ENCODE data around the gene CIB4.

Gene CIB4

DNA sequence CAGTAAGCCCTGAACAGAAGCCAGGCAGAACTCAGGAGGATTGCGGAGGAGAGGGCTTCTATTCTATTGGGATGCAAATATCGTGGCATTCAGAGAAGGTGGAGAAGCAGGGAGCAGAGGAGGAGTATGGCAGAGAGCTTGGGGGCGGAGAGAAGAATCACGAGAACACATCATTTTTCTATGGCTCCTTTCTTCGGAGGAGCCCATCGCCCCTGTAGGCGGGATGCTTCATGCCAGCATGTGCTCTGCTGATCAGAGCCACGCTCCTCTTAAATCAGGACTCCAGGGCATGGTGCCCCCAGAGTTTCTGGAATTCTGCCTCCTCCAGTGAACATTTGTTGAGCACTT lies 71.1 kb downstream of the CIB4 start:
- TF ChIP-seq EGR1 (IDR thresholded peaks at IDR 0.05) (no peak), NFIC (IDR thresholded peaks at IDR 0.05) (no peak), USF1 (IDR thresholded peaks at IDR 0.05) (no peak), ZBTB7A (IDR thresholded peaks at IDR 0.05; ENCODE audit: low read depth) (no peak), TEAD4 (IDR thresholded peaks at IDR 0.05) (no peak), EP300 (IDR thresholded peaks at IDR 0.05; ENCODE audit: borderline replicate concordance) (no peak), CREB1 (IDR thresholded peaks at IDR 0.05; ENCODE audit: low read depth) (no peak), TAF1 (IDR thresholded peaks at IDR 0.05; ENCODE audit: low read depth) (no peak), REST (IDR thresholded peaks at IDR 0.05; ENCODE audit: low read depth) (no peak), MAX (IDR thresholded peaks at IDR 0.05) (no peak)

DNA sequence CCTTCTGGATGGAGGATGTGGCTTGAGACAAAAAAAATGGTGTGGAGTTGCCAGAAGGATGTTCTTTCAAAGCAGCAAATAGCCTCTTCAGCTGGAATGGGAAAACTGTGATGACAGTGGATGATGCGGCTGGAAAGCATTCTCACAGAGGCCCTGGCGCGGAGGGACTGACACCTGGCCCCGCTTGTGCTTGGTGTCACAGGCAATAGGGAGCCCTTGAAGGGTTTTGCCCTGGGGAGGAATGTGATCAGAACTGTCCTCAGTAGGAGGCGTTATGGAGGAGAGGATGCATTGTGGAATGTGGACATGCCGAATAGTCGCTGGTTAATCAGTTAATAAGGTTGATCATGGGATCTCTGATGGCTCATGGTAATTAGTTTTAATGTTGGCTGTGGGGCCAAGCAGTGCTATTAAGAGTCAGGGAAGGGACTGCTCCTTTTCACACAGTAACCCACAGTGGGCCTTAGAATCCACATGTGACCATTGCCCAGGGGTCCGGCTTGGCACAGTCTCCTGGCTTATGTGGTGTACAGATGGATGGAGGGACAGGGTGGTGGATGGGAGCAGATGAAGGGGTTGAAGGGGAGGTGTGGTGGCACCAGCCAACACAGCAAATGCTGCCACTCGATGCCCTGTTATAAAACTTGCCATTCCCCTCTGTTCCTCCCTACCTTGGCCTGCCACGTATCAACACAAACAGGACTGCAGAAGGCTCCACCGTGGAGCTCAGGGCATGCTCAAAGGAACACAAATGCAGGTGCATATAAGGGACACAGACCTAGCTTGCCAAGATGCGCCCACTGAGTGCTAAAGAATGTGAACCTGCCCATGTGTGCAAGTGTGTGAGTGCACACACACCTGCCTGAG lies 71.7 kb downstream of the CIB4 start:
- TF ChIP-seq USF1 (IDR thresholded peaks at IDR 0.05): no peak
- TF ChIP-seq FOXM1 (IDR thresholded peaks at IDR 0.05; ENCODE audit: borderline replicate concordance, low read depth): no peak

DNA sequence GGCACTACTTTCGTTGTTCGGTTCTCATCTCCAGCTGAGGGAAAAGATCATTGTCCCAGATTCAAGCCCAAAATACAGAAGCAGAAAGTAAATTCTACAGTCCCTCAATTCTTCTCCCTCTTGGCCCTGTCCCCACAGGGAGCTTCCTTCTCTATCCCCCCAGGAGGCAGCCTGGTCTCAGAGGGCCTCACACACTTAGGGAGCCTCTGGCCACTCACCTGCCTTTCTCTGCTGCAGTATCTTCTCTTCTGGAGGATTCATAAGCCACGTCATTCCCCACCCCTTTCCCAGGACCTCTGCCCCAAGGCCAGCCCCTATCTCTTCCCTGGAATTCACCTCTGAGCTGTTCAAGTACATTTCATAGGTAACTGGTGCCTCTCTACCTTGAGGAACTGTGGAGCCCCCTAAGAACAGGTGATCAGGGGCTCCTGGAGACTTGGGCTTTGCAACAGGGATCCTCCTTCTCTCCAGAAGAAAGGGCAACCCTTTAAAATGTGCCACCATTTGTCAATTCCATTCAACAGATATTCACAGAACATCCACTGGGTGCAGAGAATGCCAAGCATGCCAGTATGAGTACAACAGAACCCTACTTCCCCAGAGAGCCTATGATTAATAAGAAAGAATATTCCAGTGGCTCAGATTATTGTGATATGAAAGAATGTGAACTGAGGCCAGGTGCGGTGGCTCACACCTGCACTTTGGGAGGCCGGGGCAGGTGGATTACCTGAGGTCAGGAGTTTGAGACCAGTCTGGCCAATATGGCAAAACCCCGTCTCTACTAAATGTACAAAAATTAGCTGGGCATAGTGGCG lies 72.9 kb downstream of the CIB4 start:
- TF ChIP-seq REST (IDR thresholded peaks at IDR 0.05; ENCODE audit: low read depth): no peak
- no peak for TF ChIP-seq YY1 (IDR thresholded peaks at IDR 0.05; ENCODE audit: low read depth)
- no peak for TF ChIP-seq CEBPB (IDR thresholded peaks at IDR 0.05)
- no peak for TF ChIP-seq CREB1 (IDR thresholded peaks at IDR 0.05; ENCODE audit: low read depth)
- TF ChIP-seq TCF12 (IDR thresholded peaks at IDR 0.05; ENCODE audit: low read depth): no peak

- TF ChIP-seq RAD21 (IDR thresholded peaks at IDR 0.05; ENCODE audit: low read depth) (no peak), REST (IDR thresholded peaks at IDR 0.05; ENCODE audit: low read depth) (no peak), EGR1 (IDR thresholded peaks at IDR 0.05) (no peak), CREB1 (IDR thresholded peaks at IDR 0.05; ENCODE audit: low read depth) (no peak)
Measured at GRCh38 chr2:26567534-26567933, 73.6 kb downstream of the CIB4 start.

DNA sequence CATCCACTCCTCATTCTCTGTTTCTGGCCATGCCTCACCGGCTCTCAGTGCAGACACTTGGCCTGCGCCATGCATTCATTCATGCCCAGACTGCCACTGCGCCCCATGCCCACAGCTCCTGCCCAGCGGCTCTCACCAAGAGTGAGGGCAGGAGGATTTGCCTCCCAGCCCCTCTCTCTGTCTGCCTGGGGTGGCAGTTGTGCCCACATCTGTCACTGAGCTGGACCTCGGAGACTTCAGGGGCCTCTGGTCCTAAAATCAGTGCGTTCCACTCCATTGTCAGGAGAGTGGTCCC lies 75.1 kb downstream of the CIB4 start:
- TF ChIP-seq TAF1 (IDR thresholded peaks at IDR 0.05; ENCODE audit: low read depth) (no peak), TCF12 (IDR thresholded peaks at IDR 0.05; ENCODE audit: low read depth) (no peak), REST (IDR thresholded peaks at IDR 0.05; ENCODE audit: low read depth) (no peak), TEAD4 (IDR thresholded peaks at IDR 0.05) (no peak), CREB1 (IDR thresholded peaks at IDR 0.05; ENCODE audit: low read depth) (no peak), YY1 (IDR thresholded peaks at IDR 0.05; ENCODE audit: low read depth) (no peak), EP300 (IDR thresholded peaks at IDR 0.05; ENCODE audit: borderline replicate concordance) (no peak), FOXM1 (IDR thresholded peaks at IDR 0.05; ENCODE audit: borderline replicate concordance, low read depth) (no peak), NFIC (IDR thresholded peaks at IDR 0.05) (no peak), MAX (IDR thresholded peaks at IDR 0.05) (no peak), EGR1 (IDR thresholded peaks at IDR 0.05) (no peak), RAD21 (IDR thresholded peaks at IDR 0.05; ENCODE audit: low read depth) (no peak), USF1 (IDR thresholded peaks at IDR 0.05) (no peak)
